HepG2 (cell line): Measurements from ENCODE around the gene FDPS. TPM values are rescaled to one million over a fixed set of nuclear protein-coding genes. Genes with fewer than 3 reads are reported as not detected.
A peak's percentile ranks its signal among the peaks of the same experiment; 100 is the strongest.

ENCODE experiments used
- SIX1 ChIP-seq: sonication (generic); formaldehyde crosslinking; IDR thresholded peaks from 2 replicates; pipeline ENCODE4 v1.4.0; 2020; ENCODE audit warnings: missing genetic modification reagents, borderline replicate concordance
- SMAD3 ChIP-seq: sonication (generic); formaldehyde crosslinking; IDR thresholded peaks from 2 replicates; pipeline ENCODE4 v1.4.0; 2020; ENCODE audit warnings: missing genetic modification reagents
- SRY ChIP-seq: sonication (generic); formaldehyde crosslinking; IDR thresholded peaks from 2 replicates; pipeline ENCODE4 v1.8.0; 2022; ENCODE audit warnings: mild to moderate bottlenecking, missing genetic modification reagents
- ZBTB3 ChIP-seq: sonication (generic); formaldehyde crosslinking; IDR thresholded peaks from 2 replicates; pipeline ENCODE4 v1.4.0; 2020; ENCODE audit warnings: low read depth, mild to moderate bottlenecking, moderate library complexity, missing genetic modification reagents, borderline replicate concordance
- ZNF253 ChIP-seq: sonication (generic); formaldehyde crosslinking; IDR thresholded peaks from 2 replicates; pipeline ENCODE4 v1.8.0; 2022; ENCODE audit warnings: mild to moderate bottlenecking, missing genetic modification reagents, borderline replicate concordance
- ZNF501 ChIP-seq: sonication (generic); formaldehyde crosslinking; IDR thresholded peaks from 2 replicates; pipeline ENCODE4 v1.5.1; 2020; ENCODE audit warnings: mild to moderate bottlenecking, moderate library complexity, missing genetic modification reagents
- ZNF629 ChIP-seq: sonication (generic); formaldehyde crosslinking; conservative IDR thresholded peaks from 2 replicates; pipeline ENCODE4 v1.5.0; 2020; ENCODE audit warnings: missing genetic modification reagents
- polyA plus RNA-seq, 8 experiments: library from polyadenylated mRNA; depleted of rRNA in 3 of 8; stranded (reverse) in 7 of 8; unstranded in 1 of 8; fragments of >200 nt; fragmentation: Illumina TruSeq in 4 of 8; extraction: Trizol in 4 of 8; gene quantifications; 2 replicates each; pipeline versions ENCODE4 v1.2.1 to v1.2.3, GENCODE V29; 2011 to 2016; ENCODE audit warnings: low read depth in 4 of 8, missing spikeins in 1 of 8, mixed read lengths in 1 of 8; ENCODE audit not compliant: insufficient read depth in 1 of 8
- total RNA-seq, 5 experiments: library from RNA; depleted of rRNA; stranded (reverse); fragments of >200 nt; fragmentation: Illumina TruSeq; extraction: Trizol; gene quantifications; 2 replicates each; pipeline ENCODE4 v1.2.3, GENCODE V29; 2016; ENCODE audit warnings: low read depth in 1 of 5
- TF ChIP-seq, protein P1 (sequence below): sonication (generic); formaldehyde crosslinking; IDR thresholded peaks from 2 replicates; pipeline ENCODE4 v1.8.1; 2023; ENCODE audit warnings: missing genetic modification reagents, mild to moderate bottlenecking, borderline replicate concordance
- TF ChIP-seq, protein P2 (sequence below): sonication (generic); formaldehyde crosslinking; IDR thresholded peaks from 2 replicates; pipeline ENCODE4 v1.4.0; 2020; ENCODE audit warnings: mild to moderate bottlenecking, missing genetic modification reagents
- TF ChIP-seq, protein P3 (sequence below): sonication (generic); formaldehyde crosslinking; IDR thresholded peaks from 2 replicates; pipeline ENCODE4 v1.4.0; 2020; ENCODE audit warnings: missing genetic modification reagents, borderline replicate concordance
- TF ChIP-seq, protein P4 (sequence below): sonication (generic); formaldehyde crosslinking; IDR thresholded peaks from 2 replicates; pipeline ENCODE4 v1.5.0; 2020; ENCODE audit warnings: mild to moderate bottlenecking, missing genetic modification reagents, borderline replicate concordance
- TF ChIP-seq, protein P5 (sequence below): sonication (generic); formaldehyde crosslinking; IDR thresholded peaks from 2 replicates; pipeline ENCODE4 v1.4.0; 2020; ENCODE audit warnings: low read depth, mild to moderate bottlenecking, missing genetic modification reagents
- TF ChIP-seq, protein P6 (sequence below): sonication (generic); formaldehyde crosslinking; IDR thresholded peaks from 2 replicates; pipeline ENCODE4 v1.9.0; 2021; ENCODE audit warnings: missing genetic modification reagents, borderline replicate concordance

FDPS gene
- total and polyA plus RNA-seq, 2 of the 13 experiments (the other 11 are each of a cell fraction or from before 2014, with no cell fraction given), result 264 to 519 TPM

DNA sequence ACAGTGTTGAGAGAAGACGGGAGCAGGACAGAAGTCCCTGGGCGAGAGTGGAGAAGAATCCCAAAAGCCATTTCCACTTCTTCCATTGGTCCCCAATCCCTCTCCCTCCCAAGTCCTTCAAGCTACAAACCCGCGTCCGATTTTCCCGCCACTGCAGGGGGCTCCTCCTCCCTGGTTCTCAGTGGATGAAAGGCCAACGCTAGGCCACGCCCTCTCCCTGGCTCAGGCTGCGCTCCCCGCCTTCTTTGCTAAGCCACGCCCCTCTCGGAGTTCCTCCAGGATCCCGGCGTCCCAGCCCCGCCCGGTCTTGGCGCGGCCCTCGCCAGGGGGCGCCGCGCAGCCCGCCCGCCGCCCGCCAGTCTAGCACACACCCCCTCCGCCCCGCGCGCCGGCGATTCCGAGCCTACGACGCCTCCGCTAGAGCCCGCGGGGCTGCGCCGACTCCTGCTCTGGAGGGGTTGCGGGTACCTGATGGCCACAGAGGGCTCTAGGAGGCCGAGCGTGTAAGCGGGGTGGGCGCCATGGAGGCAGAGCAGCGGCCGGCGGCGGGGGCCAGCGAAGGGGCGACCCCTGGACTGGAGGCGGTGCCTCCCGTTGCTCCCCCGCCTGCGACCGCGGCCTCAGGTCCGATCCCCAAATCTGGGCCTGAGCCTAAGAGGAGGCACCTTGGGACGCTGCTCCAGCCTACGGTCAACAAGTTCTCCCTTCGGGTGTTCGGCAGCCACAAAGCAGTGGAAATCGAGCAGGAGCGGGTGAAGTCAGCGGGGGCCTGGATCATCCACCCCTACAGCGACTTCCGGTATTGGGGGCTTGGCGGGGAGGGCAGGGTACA, 31.4 kb upstream of the FDPS start, which contains the start of gene HCN3 (continued):
- TF ChIP-seq, protein P1, sequence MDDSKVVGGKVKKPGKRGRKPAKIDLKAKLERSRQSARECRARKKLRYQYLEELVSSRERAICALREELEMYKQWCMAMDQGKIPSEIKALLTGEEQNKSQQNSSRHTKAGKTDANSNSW (CRISPR knock-in tag), result no peak
- no peak; the same call in 1 of the 2 replicates for TF ChIP-seq SRY (CRISPR knock-in tag)
- no peak for TF ChIP-seq SIX1 (CRISPR knock-in tag)
- no peak for TF ChIP-seq ZNF253 (CRISPR knock-in tag)
- TF ChIP-seq, protein P2, sequence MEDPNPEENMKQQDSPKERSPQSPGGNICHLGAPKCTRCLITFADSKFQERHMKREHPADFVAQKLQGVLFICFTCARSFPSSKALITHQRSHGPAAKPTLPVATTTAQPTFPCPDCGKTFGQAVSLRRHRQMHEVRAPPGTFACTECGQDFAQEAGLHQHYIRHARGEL, result no peak
- no peak for TF ChIP-seq SMAD3 (CRISPR knock-in tag)
- TF ChIP-seq, protein P3, sequence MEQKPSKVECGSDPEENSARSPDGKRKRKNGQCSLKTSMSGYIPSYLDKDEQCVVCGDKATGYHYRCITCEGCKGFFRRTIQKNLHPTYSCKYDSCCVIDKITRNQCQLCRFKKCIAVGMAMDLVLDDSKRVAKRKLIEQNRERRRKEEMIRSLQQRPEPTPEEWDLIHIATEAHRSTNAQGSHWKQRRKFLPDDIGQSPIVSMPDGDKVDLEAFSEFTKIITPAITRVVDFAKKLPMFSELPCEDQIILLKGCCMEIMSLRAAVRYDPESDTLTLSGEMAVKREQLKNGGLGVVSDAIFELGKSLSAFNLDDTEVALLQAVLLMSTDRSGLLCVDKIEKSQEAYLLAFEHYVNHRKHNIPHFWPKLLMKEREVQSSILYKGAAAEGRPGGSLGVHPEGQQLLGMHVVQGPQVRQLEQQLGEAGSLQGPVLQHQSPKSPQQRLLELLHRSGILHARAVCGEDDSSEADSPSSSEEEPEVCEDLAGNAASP (CRISPR knock-in tag), result 0 out of 2 replicates have a peak, but pooled peaks have one; percentile 10
- TF ChIP-seq, protein P4, sequence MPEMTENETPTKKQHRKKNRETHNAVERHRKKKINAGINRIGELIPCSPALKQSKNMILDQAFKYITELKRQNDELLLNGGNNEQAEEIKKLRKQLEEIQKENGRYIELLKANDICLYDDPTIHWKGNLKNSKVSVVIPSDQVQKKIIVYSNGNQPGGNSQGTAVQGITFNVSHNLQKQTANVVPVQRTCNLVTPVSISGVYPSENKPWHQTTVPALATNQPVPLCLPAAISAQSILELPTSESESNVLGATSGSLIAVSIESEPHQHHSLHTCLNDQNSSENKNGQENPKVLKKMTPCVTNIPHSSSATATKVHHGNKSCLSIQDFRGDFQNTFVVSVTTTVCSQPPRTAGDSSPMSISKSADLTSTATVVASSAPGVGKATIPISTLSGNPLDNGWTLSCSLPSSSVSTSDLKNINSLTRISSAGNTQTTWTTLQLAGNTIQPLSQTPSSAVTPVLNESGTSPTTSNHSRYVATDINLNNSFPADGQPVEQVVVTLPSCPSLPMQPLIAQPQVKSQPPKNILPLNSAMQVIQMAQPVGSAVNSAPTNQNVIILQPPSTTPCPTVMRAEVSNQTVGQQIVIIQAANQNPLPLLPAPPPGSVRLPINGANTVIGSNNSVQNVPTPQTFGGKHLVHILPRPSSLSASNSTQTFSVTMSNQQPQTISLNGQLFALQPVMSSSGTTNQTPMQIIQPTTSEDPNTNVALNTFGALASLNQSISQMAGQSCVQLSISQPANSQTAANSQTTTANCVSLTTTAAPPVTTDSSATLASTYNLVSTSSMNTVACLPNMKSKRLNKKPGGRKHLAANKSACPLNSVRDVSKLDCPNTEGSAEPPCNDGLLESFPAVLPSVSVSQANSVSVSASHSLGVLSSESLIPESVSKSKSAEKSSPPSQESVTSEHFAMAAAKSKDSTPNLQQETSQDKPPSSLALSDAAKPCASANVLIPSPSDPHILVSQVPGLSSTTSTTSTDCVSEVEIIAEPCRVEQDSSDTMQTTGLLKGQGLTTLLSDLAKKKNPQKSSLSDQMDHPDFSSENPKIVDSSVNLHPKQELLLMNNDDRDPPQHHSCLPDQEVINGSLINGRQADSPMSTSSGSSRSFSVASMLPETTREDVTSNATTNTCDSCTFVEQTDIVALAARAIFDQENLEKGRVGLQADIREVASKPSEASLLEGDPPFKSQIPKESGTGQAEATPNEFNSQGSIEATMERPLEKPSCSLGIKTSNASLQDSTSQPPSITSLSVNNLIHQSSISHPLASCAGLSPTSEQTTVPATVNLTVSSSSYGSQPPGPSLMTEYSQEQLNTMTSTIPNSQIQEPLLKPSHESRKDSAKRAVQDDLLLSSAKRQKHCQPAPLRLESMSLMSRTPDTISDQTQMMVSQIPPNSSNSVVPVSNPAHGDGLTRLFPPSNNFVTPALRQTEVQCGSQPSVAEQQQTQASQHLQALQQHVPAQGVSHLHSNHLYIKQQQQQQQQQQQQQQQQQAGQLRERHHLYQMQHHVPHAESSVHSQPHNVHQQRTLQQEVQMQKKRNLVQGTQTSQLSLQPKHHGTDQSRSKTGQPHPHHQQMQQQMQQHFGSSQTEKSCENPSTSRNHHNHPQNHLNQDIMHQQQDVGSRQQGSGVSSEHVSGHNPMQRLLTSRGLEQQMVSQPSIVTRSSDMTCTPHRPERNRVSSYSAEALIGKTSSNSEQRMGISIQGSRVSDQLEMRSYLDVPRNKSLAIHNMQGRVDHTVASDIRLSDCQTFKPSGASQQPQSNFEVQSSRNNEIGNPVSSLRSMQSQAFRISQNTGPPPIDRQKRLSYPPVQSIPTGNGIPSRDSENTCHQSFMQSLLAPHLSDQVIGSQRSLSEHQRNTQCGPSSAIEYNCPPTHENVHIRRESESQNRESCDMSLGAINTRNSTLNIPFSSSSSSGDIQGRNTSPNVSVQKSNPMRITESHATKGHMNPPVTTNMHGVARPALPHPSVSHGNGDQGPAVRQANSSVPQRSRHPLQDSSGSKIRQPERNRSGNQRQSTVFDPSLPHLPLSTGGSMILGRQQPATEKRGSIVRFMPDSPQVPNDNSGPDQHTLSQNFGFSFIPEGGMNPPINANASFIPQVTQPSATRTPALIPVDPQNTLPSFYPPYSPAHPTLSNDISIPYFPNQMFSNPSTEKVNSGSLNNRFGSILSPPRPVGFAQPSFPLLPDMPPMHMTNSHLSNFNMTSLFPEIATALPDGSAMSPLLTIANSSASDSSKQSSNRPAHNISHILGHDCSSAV (CRISPR knock-in tag), result no peak
- no peak; the same call in 1 of the 2 replicates for TF ChIP-seq ZNF501
- TF ChIP-seq, protein P5, sequence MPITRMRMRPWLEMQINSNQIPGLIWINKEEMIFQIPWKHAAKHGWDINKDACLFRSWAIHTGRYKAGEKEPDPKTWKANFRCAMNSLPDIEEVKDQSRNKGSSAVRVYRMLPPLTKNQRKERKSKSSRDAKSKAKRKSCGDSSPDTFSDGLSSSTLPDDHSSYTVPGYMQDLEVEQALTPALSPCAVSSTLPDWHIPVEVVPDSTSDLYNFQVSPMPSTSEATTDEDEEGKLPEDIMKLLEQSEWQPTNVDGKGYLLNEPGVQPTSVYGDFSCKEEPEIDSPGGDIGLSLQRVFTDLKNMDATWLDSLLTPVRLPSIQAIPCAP (CRISPR knock-in tag), result no peak
- no peak for TF ChIP-seq ZBTB3 (CRISPR knock-in tag)
- TF ChIP-seq, protein P6, sequence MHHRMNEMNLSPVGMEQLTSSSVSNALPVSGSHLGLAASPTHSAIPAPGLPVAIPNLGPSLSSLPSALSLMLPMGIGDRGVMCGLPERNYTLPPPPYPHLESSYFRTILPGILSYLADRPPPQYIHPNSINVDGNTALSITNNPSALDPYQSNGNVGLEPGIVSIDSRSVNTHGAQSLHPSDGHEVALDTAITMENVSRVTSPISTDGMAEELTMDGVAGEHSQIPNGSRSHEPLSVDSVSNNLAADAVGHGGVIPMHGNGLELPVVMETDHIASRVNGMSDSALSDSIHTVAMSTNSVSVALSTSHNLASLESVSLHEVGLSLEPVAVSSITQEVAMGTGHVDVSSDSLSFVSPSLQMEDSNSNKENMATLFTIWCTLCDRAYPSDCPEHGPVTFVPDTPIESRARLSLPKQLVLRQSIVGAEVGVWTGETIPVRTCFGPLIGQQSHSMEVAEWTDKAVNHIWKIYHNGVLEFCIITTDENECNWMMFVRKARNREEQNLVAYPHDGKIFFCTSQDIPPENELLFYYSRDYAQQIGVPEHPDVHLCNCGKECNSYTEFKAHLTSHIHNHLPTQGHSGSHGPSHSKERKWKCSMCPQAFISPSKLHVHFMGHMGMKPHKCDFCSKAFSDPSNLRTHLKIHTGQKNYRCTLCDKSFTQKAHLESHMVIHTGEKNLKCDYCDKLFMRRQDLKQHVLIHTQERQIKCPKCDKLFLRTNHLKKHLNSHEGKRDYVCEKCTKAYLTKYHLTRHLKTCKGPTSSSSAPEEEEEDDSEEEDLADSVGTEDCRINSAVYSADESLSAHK (CRISPR knock-in tag), result no peak
- no peak for TF ChIP-seq ZNF629
